ENCODE measurements around the gene CSF1R. TPM values are rescaled to one million over a fixed set of nuclear protein-coding genes. Genes with fewer than 3 reads are reported as not detected.
A peak's percentile ranks its signal among the peaks of the same experiment; 100 is the strongest.

Gene CSF1R
- total RNA-seq, 2 donors from 2014 or later: not detected

DNA sequence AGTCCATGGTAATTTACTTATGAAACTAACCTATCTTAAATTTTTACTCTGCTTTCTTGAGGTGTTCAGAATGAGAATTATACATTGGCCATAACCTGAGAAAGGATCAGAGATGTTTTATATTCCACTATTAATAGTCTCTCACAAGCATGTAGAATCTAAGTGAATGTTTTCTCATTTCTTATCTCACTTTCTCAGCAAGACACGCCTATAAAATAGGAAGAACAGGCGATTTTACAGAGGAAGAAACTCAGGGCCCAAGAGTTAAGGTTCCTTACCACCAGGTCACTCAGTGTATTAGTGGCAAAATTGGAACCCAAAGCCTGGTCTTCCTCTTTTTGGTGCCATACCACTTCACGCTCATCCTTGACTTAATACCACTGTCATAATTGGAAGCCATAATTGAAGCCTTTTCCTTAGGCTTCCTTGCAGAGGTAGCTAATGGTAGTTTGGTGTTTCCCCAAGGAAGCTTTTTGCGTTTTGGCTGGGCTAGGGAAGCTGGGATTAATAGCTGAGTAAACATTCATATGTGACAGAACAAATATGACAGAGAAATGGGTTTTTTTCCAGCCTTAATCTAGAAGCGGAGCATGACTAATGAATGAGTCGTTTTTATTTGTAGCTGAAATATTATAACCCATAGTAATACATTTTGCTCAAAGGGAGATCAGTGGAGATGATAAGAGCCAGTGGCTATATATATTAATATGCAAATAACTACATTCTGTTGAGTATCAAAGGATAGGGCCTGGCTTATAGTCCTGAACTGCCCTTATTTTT lies 68.9 kb downstream of the CSF1R start:
- peaks cover 26% of the 10 kb centered on the region for H3K9me3 ChIP-seq (ENCODE audit: control insufficient read depth, low read length)
- no peak for DNase-seq
- no peak overlapping the region for H3K9ac ChIP-seq (ENCODE audit: extremely low read depth, low read length, poor library complexity, severe bottlenecking)
- H3K27me3 ChIP-seq (ENCODE audit: control insufficient read depth, insufficient read depth, low read length, poor library complexity, severe bottlenecking): no peaks in the 10 kb centered on the region
- Mint-ChIP-seq H3K4me1 (peaks cover 14% of the 10 kb centered on the region), H3K27ac (no peak overlapping the region), H3K27me3 (ENCODE audit: insufficient read depth) (no peaks in the 10 kb centered on the region), H3K36me3 (ENCODE audit: low read depth) (peaks cover 83% of the 10 kb centered on the region), H3K4me3 (no peak overlapping the region), H3K9me3 (peaks cover 26% of the 10 kb centered on the region)
- no peak overlapping the region for H3K27ac ChIP-seq (ENCODE audit: low read depth, low read length)
- H3K36me3 ChIP-seq (ENCODE audit: control insufficient read depth, insufficient read depth, low read length): peaks cover 99% of the 10 kb centered on the region
- WGBS, 2 experiments (ENCODE audit: insufficient coverage in 1 of 2, insufficient read length in 1 of 2): 80 to 93% methylated on average over 1 to 6 of the region's 6 CpGs
- H3K4me1 ChIP-seq (ENCODE audit: control insufficient read depth, insufficient read depth, low read length): no peaks in the 10 kb centered on the region
- TF ChIP-seq, protein P1, sequence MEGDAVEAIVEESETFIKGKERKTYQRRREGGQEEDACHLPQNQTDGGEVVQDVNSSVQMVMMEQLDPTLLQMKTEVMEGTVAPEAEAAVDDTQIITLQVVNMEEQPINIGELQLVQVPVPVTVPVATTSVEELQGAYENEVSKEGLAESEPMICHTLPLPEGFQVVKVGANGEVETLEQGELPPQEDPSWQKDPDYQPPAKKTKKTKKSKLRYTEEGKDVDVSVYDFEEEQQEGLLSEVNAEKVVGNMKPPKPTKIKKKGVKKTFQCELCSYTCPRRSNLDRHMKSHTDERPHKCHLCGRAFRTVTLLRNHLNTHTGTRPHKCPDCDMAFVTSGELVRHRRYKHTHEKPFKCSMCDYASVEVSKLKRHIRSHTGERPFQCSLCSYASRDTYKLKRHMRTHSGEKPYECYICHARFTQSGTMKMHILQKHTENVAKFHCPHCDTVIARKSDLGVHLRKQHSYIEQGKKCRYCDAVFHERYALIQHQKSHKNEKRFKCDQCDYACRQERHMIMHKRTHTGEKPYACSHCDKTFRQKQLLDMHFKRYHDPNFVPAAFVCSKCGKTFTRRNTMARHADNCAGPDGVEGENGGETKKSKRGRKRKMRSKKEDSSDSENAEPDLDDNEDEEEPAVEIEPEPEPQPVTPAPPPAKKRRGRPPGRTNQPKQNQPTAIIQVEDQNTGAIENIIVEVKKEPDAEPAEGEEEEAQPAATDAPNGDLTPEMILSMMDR (conservative IDR thresholded peaks at IDR 0.05): no peak
- no peak overlapping the region for H3K4me3 ChIP-seq (ENCODE audit: low read length)

DNA sequence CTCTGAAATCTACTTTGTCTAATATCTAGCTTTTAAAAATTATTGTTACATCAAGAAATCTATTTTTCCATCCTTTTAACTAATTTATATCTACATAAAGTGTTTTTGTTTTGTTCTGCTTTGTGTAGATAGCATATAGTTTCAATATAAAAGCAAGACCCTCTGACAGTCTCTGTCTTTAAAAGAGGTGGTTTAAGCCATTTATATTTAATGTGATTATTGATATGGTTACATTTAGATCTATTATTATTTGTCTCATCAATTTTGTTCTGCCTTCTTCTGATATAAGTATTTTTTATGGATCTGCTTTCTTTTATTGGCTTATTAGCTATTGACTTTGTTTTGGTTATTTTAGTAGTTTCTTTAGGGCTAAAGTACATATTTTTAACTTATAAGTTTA lies 69.8 kb downstream of the CSF1R start:
- no peaks in the 10 kb centered on the region for H3K27me3 Mint-ChIP-seq (ENCODE audit: insufficient read depth)
- Histone ChIP-seq H3K27me3 (ENCODE audit: control insufficient read depth, insufficient read depth, low read length, poor library complexity, severe bottlenecking) (no peaks in the 10 kb centered on the region), H3K27ac (ENCODE audit: low read depth, low read length) (no peak overlapping the region), H3K36me3 (ENCODE audit: control insufficient read depth, insufficient read depth, low read length) (peaks cover 98% of the 10 kb centered on the region), H3K4me1 (ENCODE audit: control insufficient read depth, insufficient read depth, low read length) (no peaks in the 10 kb centered on the region), H3K9ac (ENCODE audit: extremely low read depth, low read length, poor library complexity, severe bottlenecking) (no peak overlapping the region), H3K9me3 (ENCODE audit: control insufficient read depth, low read length) (peaks cover 26% of the 10 kb centered on the region), H3K4me3 (ENCODE audit: low read length) (no peak overlapping the region)
- no peak overlapping the region for H3K4me3 Mint-ChIP-seq
- TF ChIP-seq, protein P1 (conservative IDR thresholded peaks at IDR 0.05): no peak
- DNase-seq: no peak
- H3K4me1 Mint-ChIP-seq: peaks cover 5% of the 10 kb centered on the region
- H3K9me3 Mint-ChIP-seq: peaks cover 26% of the 10 kb centered on the region
- no peak overlapping the region for H3K27ac Mint-ChIP-seq
- peaks cover 82% of the 10 kb centered on the region for H3K36me3 Mint-ChIP-seq (ENCODE audit: low read depth)

DNA sequence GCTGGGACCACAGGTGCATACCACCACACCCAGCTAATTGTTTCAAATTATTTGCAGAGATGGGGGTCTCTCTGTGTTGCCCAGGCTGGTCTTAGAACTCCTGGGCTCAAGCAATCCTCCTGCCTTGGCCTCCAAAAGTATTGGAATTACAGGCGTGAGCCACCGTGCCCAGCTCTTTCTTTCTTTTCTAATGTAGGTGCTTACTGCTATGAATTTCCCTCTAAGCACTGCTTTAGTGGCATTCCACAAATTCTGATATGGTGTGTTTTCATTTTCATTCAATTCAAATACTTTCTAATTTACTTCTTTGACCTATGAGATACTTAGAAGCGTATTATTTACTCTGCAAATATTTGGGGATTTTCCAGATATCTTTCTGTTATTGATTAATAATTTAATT lies 70.9 kb downstream of the CSF1R start:
- peak overlapping the region; percentile 39 for H3K4me3 ChIP-seq (ENCODE audit: low read length)
- no peak overlapping the region for H3K9ac ChIP-seq (ENCODE audit: extremely low read depth, low read length, poor library complexity, severe bottlenecking)
- DNase-seq: no peak
- H3K27ac ChIP-seq (ENCODE audit: low read depth, low read length): no peak overlapping the region
- H3K9me3 ChIP-seq (ENCODE audit: control insufficient read depth, low read length): peaks cover 26% of the 10 kb centered on the region
- TF ChIP-seq, protein P1 (conservative IDR thresholded peaks at IDR 0.05): no peak
- H3K27me3 Mint-ChIP-seq (ENCODE audit: insufficient read depth): no peaks in the 10 kb centered on the region
- H3K27ac Mint-ChIP-seq: no peak overlapping the region
- no peak overlapping the region for H3K4me3 Mint-ChIP-seq
- no peaks in the 10 kb centered on the region for H3K27me3 ChIP-seq (ENCODE audit: control insufficient read depth, insufficient read depth, low read length, poor library complexity, severe bottlenecking)
- H3K36me3 Mint-ChIP-seq (ENCODE audit: low read depth): peaks cover 83% of the 10 kb centered on the region
- no peaks in the 10 kb centered on the region for H3K4me1 Mint-ChIP-seq
- WGBS, 2 experiments (ENCODE audit: insufficient coverage in 1 of 2, insufficient read length in 1 of 2): 97 to 100% methylated on average over 2 to 3 of the region's 3 CpGs
- peaks cover 26% of the 10 kb centered on the region for H3K9me3 Mint-ChIP-seq
- H3K4me1 ChIP-seq (ENCODE audit: control insufficient read depth, insufficient read depth, low read length): no peaks in the 10 kb centered on the region
- H3K36me3 ChIP-seq (ENCODE audit: control insufficient read depth, insufficient read depth, low read length): peaks cover 97% of the 10 kb centered on the region

Data from endodermal cell (in vitro differentiated cells).